ENCODE measurements around the gene SERPING1.

Gene SERPING1

GRCh38 chr11:57597916-57598830 lies 688 bp downstream of the SERPING1 start:
- DNase-seq (ENCODE audit: low read depth): no peak

- DNase-seq (ENCODE audit: low read depth): no peak
These were observed 1.3 kb downstream of the SERPING1 start for GRCh38 chr11:57598831-57599155.

- DNase-seq (ENCODE audit: low read depth): no peak
These were observed 1.9 kb downstream of the SERPING1 start for GRCh38 chr11:57599381-57599780.

- DNase-seq (ENCODE audit: low read depth): no peak
These were observed 3.8 kb downstream of the SERPING1 start for GRCh38 chr11:57601297-57601696.

- no peak for DNase-seq (ENCODE audit: low read depth)
These were observed 7.0 kb downstream of the SERPING1 start for GRCh38 chr11:57604296-57605027.

GRCh38 chr11:57605028-57605420 lies 7.5 kb downstream of the SERPING1 start:
- DNase-seq (ENCODE audit: low read depth): no peak

GRCh38 chr11:57610170-57610569 lies 12.7 kb downstream of the SERPING1 start:
- DNase-seq (ENCODE audit: low read depth): no peak

GRCh38 chr11:57614234-57614772 lies 16.8 kb downstream of the SERPING1 start:
- DNase-seq (ENCODE audit: low read depth): no peak

- no peak for DNase-seq (ENCODE audit: low read depth)
These were observed 17.8 kb downstream of the SERPING1 start for GRCh38 chr11:57615308-57615707.

GRCh38 chr11:57616595-57616994 lies 19.1 kb downstream of the SERPING1 start:
- DNase-seq (ENCODE audit: low read depth): no peak

- no peak for DNase-seq (ENCODE audit: low read depth)
These were observed 21.0 kb downstream of the SERPING1 start for GRCh38 chr11:57618438-57618837.

- no peak for DNase-seq (ENCODE audit: low read depth)
These were observed 21.8 kb downstream of the SERPING1 start for GRCh38 chr11:57619331-57619730.

GRCh38 chr11:57620467-57620866 lies 23.0 kb downstream of the SERPING1 start:
- DNase-seq (ENCODE audit: low read depth): no peak

GRCh38 chr11:57622263-57622662 lies 24.8 kb downstream of the SERPING1 start:
- no peak for DNase-seq (ENCODE audit: low read depth)

GRCh38 chr11:57624864-57625263 lies 27.4 kb downstream of the SERPING1 start:
- DNase-seq (ENCODE audit: low read depth): no peak

GRCh38 chr11:57626895-57627294 lies 29.4 kb downstream of the SERPING1 start:
- DNase-seq (ENCODE audit: low read depth): no peak

GRCh38 chr11:57630171-57630570 lies 32.7 kb downstream of the SERPING1 start:
- DNase-seq (ENCODE audit: low read depth): no peak

- no peak for DNase-seq (ENCODE audit: low read depth)
These were observed 34.6 kb downstream of the SERPING1 start for GRCh38 chr11:57632116-57632515.

- DNase-seq (ENCODE audit: low read depth): no peak
These were observed 36.0 kb downstream of the SERPING1 start for GRCh38 chr11:57633394-57634070.

- no peak for DNase-seq (ENCODE audit: low read depth)
These were observed 36.8 kb downstream of the SERPING1 start for GRCh38 chr11:57634311-57634710.

GRCh38 chr11:57635246-57635645 lies 37.8 kb downstream of the SERPING1 start:
- no peak for DNase-seq (ENCODE audit: low read depth)

- DNase-seq (ENCODE audit: low read depth): no peak
These were observed 40.1 kb downstream of the SERPING1 start for GRCh38 chr11:57637626-57638004.

Data from stimulated activated CD8-positive, alpha-beta memory T cell treated with anti-CD3 and anti-CD28 coated beads, Interleukin-15, amount 100 ng/mL, for 1 hour (primary cell).